Measurements from ENCODE around the gene ERN2.
"Not testable (repeated sequence)": the region's sequence is repeated elsewhere in the genome, so short reads cannot be mapped to it uniquely, and the experiment has no call there.

ERN2 gene

DNA sequence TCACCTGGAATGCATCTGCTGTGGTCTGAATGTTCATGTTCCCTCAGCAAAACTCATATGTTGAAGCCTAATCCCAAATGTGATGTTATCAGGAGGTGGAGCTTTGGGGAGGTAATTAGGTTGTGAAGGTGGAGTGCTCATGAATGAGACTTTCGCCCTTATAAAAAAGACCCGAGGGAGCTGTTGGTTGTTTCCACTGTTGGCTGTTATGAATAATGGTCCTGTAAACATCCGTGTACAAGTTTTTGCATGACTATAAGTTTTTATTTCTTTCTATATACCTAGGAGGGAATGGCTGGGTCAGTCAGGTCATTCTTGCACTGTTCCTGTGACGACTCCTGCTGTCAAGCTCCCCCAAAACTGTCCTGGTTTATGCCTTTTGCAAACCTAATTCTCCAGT, 32.2 kb upstream of the ERN2 start:
- H3K4me2 ChIP-seq (ENCODE audit: low read length) = no peak overlapping the region
- H4K20me1 ChIP-seq (ENCODE audit: insufficient read depth, low read length) = no peaks in the 10 kb centered on the region
- no peak overlapping the region for H2AFZ ChIP-seq (ENCODE audit: low read depth, low read length)
- H3K4me3 ChIP-seq (ENCODE audit: low read length) = no peak overlapping the region
- no peaks in the 10 kb centered on the region for H3K4me1 ChIP-seq (ENCODE audit: low read length)
- peaks cover 23% of the 10 kb centered on the region for H3K27me3 ChIP-seq (ENCODE audit: low read depth, low read length)
- H3K27ac ChIP-seq (ENCODE audit: low read length) = no peak overlapping the region
- TF ChIP-seq CTCF (IDR thresholded peaks at IDR 0.05; ENCODE audit: low read depth, low read length) (no peak), EZH2phosphoT487 (IDR thresholded peaks at IDR 0.05; ENCODE audit: low read depth) (no peak)
- no peaks in the 10 kb centered on the region for H3K9me3 ChIP-seq (ENCODE audit: insufficient read depth, low read length)
- H3K36me3 ChIP-seq (replicated peaks; ENCODE audit: low read depth, low read length) = no peaks in the 10 kb centered on the region
- H3K9ac ChIP-seq (ENCODE audit: low read length) = no peak overlapping the region
- no peaks in the 10 kb centered on the region for H3K79me2 ChIP-seq (ENCODE audit: low read length)

DNA sequence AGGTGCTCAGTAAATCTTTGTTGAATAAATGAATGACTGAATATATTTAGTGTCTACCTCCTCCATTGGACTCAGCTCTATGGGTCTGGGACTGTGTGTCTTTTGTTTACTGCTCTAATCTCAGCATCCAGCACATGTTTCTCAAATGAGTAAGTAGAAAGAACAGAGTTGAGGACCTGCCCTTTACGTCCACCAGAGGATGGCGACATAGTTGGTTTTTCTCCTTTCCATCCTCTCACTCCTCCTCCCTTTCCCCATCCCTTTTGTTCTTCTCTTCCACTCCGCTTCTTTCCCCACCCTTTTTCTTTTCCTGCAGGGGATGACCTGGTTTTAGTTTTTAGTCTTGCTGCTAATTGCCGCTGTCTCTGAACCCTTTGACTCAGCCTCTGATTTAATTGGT, 29.7 kb upstream of the ERN2 start:
- no peaks in the 10 kb centered on the region for H3K9me3 ChIP-seq (ENCODE audit: insufficient read depth, low read length)
- H3K79me2 ChIP-seq (ENCODE audit: low read length) = no peaks in the 10 kb centered on the region
- no peak for TF ChIP-seq EZH2phosphoT487 (IDR thresholded peaks at IDR 0.05; ENCODE audit: low read depth)
- no peak for TF ChIP-seq CTCF (IDR thresholded peaks at IDR 0.05; ENCODE audit: low read depth, low read length)
- no peak overlapping the region for H3K4me3 ChIP-seq (ENCODE audit: low read length)
- no peaks in the 10 kb centered on the region for H4K20me1 ChIP-seq (ENCODE audit: insufficient read depth, low read length)
- peaks cover 30% of the 10 kb centered on the region for H3K27me3 ChIP-seq (ENCODE audit: low read depth, low read length)
- no peak overlapping the region for H2AFZ ChIP-seq (ENCODE audit: low read depth, low read length)
- H3K9ac ChIP-seq (ENCODE audit: low read length) = no peak overlapping the region
- no peaks in the 10 kb centered on the region for H3K36me3 ChIP-seq (replicated peaks; ENCODE audit: low read depth, low read length)
- H3K4me2 ChIP-seq (ENCODE audit: low read length) = no peak overlapping the region
- H3K27ac ChIP-seq (ENCODE audit: low read length) = no peak overlapping the region
- H3K4me1 ChIP-seq (ENCODE audit: low read length) = no peaks in the 10 kb centered on the region

- peaks cover 23% of the 10 kb centered on the region for H3K27me3 ChIP-seq (ENCODE audit: low read depth, low read length)
- no peaks in the 10 kb centered on the region for H3K36me3 ChIP-seq (replicated peaks; ENCODE audit: low read depth, low read length)
- H4K20me1 ChIP-seq (ENCODE audit: insufficient read depth, low read length) = no peaks in the 10 kb centered on the region
- H3K79me2 ChIP-seq (ENCODE audit: low read length) = no peaks in the 10 kb centered on the region
- H3K4me2 ChIP-seq (ENCODE audit: low read length) = no peak overlapping the region
- no peak overlapping the region for H3K27ac ChIP-seq (ENCODE audit: low read length)
- no peak overlapping the region for H2AFZ ChIP-seq (ENCODE audit: low read depth, low read length)
- TF ChIP-seq EZH2phosphoT487 (IDR thresholded peaks at IDR 0.05; ENCODE audit: low read depth) (no peak), CTCF (IDR thresholded peaks at IDR 0.05; ENCODE audit: low read depth, low read length) (no peak)
- no peaks in the 10 kb centered on the region for H3K9me3 ChIP-seq (ENCODE audit: insufficient read depth, low read length)
- H3K4me1 ChIP-seq (ENCODE audit: low read length) = no peaks in the 10 kb centered on the region
- no peak overlapping the region for H3K4me3 ChIP-seq (ENCODE audit: low read length)
- H3K9ac ChIP-seq (ENCODE audit: low read length) = no peak overlapping the region
Measured at GRCh38 chr16:23741675-23742303, 28.8 kb upstream of the ERN2 start.

DNA sequence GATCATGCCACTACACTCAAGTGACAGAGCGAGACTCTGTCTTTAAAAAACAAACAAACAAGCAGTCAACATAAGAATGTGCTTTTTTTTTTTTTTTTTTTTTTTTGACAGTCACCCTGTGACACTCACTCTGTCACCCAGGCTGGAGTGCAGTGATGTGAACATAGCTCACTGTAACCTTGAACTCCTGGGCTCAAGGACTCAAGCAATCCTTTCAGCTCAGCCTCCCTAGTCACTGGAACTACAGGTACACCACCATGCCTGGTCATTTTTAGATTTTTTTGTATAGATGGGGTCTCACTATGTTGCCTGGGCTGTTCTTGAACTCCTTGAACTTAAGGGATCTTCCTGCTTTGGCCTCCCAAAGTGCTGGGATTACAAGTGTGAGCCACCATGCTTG, 26.5 kb upstream of the ERN2 start:
- H3K9me3 ChIP-seq (ENCODE audit: insufficient read depth, low read length) = no peaks in the 10 kb centered on the region
- peaks cover 16% of the 10 kb centered on the region; the same call in 1 of the 2 replicates for H3K27me3 ChIP-seq (ENCODE audit: low read depth, low read length)
- H3K79me2 ChIP-seq (ENCODE audit: low read length) = no peaks in the 10 kb centered on the region
- H3K27ac ChIP-seq (ENCODE audit: low read length) = no peak overlapping the region
- H3K4me1 ChIP-seq (ENCODE audit: low read length) = peaks cover 6% of the 10 kb centered on the region; the same call in 1 of the 2 replicates
- H4K20me1 ChIP-seq (ENCODE audit: insufficient read depth, low read length) = no peaks in the 10 kb centered on the region
- H3K4me2 ChIP-seq (ENCODE audit: low read length) = no peak overlapping the region
- TF ChIP-seq EZH2phosphoT487 (IDR thresholded peaks at IDR 0.05; ENCODE audit: low read depth) (no peak), CTCF (IDR thresholded peaks at IDR 0.05; ENCODE audit: low read depth, low read length) (no peak)
- no peak overlapping the region for H3K4me3 ChIP-seq (ENCODE audit: low read length)
- H2AFZ ChIP-seq (ENCODE audit: low read depth, low read length) = no peak overlapping the region
- no peaks in the 10 kb centered on the region for H3K36me3 ChIP-seq (replicated peaks; ENCODE audit: low read depth, low read length)
- no peak overlapping the region for H3K9ac ChIP-seq (ENCODE audit: low read length)

GRCh38 chr16:23737423-23738028, 24.5 kb upstream of the ERN2 start:
- not testable (repeated sequence) for H3K4me1 ChIP-seq (ENCODE audit: low read length); H4K20me1 ChIP-seq (ENCODE audit: insufficient read depth, low read length); H3K27me3 ChIP-seq (ENCODE audit: low read depth, low read length); H3K36me3 ChIP-seq (replicated peaks; ENCODE audit: low read depth, low read length); H3K4me2 ChIP-seq (ENCODE audit: low read length); H2AFZ ChIP-seq (ENCODE audit: low read depth, low read length); H3K9ac ChIP-seq (ENCODE audit: low read length); H3K27ac ChIP-seq (ENCODE audit: low read length); H3K9me3 ChIP-seq (ENCODE audit: insufficient read depth, low read length); H3K4me3 ChIP-seq (ENCODE audit: low read length); H3K79me2 ChIP-seq (ENCODE audit: low read length)
